ENCODE measurements around the gene TAF1D. TPM values are rescaled to one million over a fixed set of nuclear protein-coding genes. Genes with fewer than 3 reads are reported as not detected.

Gene TAF1D
- total RNA-seq, 1 donor from 2014 or later, result 83.2 TPM

DNA sequence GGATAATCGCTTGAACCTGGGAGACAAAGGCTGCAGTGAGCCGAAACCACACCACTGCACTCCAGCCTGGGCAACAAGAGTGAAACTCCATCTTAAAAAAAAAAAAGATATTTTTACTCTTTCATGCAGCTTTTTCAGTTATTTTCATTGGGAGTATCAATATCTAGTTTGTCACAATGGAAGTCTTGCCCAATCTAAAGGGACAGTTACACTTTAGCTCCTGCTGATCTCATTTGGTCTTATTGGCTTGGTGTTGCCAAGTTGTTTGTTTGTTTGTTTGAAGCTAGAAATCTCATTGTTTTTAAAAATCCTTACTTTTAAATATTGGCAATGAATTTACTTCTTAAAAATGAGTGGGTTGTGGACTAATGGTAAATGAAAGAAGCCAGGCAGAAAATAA, 55.1 kb downstream of the TAF1D start:
- ATAC-seq (no peak), DNase-seq (no peak)
- Histone ChIP-seq H3K36me3 (peaks cover 90% of the 10 kb centered on the region), H3K4me1 (no peaks in the 10 kb centered on the region), H3K27ac (no peak overlapping the region), H3K9me3 (no peaks in the 10 kb centered on the region), H3K4me3 (no peak overlapping the region), H3K27me3 (ENCODE audit: low read depth) (no peaks in the 10 kb centered on the region)
- TF ChIP-seq, protein P1, sequence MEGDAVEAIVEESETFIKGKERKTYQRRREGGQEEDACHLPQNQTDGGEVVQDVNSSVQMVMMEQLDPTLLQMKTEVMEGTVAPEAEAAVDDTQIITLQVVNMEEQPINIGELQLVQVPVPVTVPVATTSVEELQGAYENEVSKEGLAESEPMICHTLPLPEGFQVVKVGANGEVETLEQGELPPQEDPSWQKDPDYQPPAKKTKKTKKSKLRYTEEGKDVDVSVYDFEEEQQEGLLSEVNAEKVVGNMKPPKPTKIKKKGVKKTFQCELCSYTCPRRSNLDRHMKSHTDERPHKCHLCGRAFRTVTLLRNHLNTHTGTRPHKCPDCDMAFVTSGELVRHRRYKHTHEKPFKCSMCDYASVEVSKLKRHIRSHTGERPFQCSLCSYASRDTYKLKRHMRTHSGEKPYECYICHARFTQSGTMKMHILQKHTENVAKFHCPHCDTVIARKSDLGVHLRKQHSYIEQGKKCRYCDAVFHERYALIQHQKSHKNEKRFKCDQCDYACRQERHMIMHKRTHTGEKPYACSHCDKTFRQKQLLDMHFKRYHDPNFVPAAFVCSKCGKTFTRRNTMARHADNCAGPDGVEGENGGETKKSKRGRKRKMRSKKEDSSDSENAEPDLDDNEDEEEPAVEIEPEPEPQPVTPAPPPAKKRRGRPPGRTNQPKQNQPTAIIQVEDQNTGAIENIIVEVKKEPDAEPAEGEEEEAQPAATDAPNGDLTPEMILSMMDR (IDR thresholded peaks at IDR 0.05), result no peak
- intact Hi-C loops (cut with DNase I), result no loop called here

Small RNA genes within 50 kb of the gene (microRNA-seq; reads per million reads assigned to microRNA genes)
- gene MIR1304 (ENCODE audit: borderline number of aligned reads), result 2.0 reads per million

Other genes starting within 250 kb of the TAF1D start
- 73.5 TPM for gene SMCO4, start 198.1 kb downstream of the TAF1D start, total RNA-seq
- 8.7 TPM for gene CEP295, start 79.8 kb downstream of the TAF1D start, total RNA-seq
- gene C11orf54, start 177 bp upstream of the TAF1D start, total RNA-seq, result 50.2 TPM
- 30.8 TPM for gene MED17, start 42.8 kb upstream of the TAF1D start, total RNA-seq
- gene VSTM5, start 109.1 kb upstream of the TAF1D start, total RNA-seq, result not detected